ENCODE measurements around the gene ACER3.
A peak's percentile ranks its signal among the peaks of the same experiment; 100 is the strongest.
"Not testable (repeated sequence)": the region's sequence is repeated elsewhere in the genome, so short reads cannot be mapped to it uniquely, and the experiment has no call there.

Gene ACER3

DNA sequence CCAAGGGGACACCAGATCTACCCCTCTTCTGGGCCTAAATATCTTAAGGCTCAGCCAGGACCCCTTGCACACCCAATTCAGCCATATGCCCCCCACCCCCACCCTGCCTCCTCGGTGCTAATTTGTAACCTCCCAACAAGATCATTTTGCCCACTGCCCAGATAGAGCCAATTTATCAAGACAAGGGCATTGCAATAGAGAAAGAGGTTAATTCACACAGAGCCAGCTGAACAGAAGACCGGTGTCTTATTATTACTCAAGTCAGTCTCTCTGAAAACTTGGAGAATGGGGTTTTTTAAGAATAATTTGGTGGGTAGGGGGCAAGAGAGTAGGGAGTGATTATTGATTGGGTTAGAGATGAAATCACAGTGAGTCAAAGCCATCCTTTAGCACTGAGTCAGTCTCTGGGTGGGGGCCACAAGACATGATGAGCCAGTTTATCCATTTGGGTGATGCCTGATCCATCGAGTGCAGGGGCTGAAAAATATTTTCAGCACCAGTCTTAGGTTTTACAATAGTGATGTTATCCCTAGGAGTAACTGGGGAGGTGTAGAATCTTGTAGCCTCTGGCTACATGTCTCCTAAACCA is 196.2 kb downstream of the ACER3 start:
- no peak for DNase-seq (ENCODE audit: low read depth in 1 of 2, low spot score in 1 of 2)

DNA sequence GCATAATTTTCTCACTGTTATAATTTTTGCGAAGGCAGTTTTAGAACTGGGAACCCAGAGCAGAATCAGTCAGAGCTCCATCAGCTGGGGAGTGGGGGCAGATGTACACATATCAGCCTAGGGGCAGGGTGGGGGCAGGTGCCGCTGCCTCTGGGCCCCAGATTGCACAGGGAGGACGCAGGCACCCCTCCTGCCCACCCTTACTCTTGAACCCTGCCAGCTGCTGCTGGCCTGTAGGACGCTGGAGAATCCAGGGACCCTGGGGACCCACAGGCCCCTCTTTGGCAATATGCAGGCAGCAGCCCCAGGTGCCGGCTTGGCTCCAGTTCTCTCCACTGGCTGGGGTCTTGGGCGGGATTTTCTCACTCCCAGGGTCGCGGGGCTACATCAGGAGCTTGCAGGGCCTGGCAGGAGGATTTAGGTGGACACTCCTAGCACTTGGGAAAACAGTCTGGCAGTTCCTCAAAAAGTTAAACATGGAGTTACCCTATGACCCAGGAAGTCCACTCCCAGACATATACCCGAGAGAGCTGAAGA is 197.3 kb downstream of the ACER3 start:
- DNase-seq (ENCODE audit: low read depth in 1 of 2, low spot score in 1 of 2) = no peak

DNA sequence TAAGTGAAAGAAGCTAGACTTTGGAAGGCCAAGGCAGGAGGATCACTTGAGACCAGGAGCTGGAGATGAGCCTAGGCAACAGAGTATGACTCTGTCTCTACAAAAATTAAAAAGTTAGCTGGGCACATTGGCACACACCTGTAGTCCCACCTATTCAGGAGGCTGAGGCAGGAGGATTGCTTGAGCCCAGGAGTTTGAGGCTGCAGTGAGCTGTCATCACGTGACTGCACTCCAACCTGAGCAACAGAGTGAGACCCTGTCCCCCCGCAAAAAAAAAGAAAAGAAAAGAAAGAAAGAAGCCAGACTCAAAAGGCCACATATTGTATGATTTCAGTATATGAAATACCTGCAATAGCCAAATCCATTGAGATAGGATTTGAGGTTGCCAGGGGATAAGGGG is 198.2 kb downstream of the ACER3 start:
- no peak for DNase-seq (ENCODE audit: low read depth in 1 of 2, low spot score in 1 of 2)

DNA sequence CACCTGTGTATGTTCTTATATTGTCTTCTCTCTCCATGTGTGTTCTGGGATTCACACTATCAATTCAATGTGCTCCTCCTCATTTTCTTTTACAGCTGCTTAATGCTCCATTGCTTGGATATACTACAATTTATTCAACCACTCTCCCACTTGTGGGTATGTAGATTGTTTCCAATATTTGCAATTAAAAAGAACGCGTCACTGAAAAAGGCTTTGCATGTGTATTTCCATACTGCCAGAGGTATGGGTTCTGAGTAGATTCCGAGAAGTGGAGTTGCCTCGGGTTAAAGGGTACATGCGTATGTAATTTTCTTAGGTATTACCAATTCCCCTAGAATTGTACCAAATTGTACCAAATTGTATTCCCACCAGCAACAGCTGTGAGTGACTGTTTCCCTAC is 199.1 kb downstream of the ACER3 start:
- DNase-seq (ENCODE audit: low read depth in 1 of 2, low spot score in 1 of 2) = no peak

DNA sequence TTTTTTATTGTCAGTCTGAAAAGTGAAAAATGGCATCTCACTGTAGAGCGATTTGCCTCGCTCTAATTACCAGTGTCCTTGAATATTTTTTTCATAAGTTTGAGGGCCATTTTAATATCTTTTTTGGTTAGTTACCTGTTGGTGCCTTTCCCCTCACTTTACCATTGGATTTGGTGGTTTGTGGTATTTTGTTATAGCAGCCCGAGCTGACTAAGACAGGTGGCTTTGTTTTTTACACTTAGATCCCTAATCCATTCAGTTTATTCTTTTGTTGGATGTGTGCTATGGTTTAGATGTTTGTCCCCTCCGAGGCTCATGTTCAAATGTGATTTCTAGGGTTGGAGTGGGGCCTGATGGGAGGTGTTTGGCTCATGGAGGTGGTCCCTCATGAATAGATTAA is 199.5 kb downstream of the ACER3 start:
- DNase-seq (ENCODE audit: low read depth in 1 of 2, low spot score in 1 of 2) = no peak

DNA sequence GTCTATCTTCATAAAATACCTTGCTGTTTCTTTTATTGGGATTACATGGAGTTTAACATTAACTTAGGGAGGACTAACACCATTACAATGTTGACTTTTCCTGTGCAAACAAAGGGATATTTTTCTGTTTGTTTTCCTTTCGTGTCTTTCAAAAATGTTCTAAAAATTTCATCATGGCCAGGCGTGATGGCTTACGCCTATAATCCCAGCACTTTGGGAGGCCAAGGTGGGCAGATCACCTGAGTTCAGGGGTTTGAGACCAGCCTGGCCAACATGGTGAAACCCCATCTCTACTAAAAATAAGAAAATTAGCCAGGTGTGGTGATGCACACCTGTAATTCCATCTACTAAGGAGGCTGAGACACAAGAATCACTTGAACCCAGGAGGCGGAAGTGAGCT is 200.5 kb downstream of the ACER3 start:
- not testable (repeated sequence) for DNase-seq (ENCODE audit: low read depth in 1 of 2, low spot score in 1 of 2)

DNA sequence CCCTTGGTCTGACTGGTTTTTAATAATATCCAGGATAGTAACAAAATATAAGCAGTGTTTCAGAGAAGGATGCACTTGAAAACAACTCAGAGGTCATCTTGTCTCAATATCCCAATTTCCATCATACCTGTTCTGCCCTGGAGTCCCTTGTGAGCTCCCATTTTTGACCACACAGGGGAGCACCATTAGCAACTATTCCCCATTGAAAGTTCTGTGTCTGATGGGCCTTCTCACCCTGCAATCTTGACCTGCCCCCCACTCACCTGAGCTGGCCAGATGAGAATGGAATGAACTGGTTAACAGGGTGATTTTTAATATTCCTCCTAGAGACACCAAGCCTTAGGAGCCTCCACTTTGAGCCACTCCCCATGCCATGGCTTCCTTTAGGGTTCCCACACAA is 202.2 kb downstream of the ACER3 start:
- DNase-seq (ENCODE audit: low read depth in 1 of 2, low spot score in 1 of 2) = no peak

DNA sequence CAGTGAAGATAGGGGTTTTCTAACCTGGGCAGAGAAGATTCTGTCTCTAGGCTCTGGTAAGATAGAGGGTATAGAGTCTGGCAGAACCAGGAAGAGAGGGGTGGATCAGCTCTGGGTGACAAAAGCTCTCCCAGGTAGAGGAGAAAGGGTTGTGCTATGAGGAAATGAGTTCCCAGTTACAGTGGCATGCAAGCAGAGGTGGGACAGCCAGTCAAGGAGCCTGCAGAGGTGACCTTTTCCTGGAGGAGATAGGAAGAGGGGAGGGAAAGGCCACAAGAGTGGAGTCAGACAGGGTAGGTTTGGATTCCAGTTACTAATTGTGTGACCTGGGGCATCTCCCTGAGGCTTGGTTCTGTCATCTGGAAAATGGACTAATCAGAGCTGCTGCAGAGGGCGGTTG is 202.7 kb downstream of the ACER3 start:
- no peak for DNase-seq (ENCODE audit: low read depth in 1 of 2, low spot score in 1 of 2)

DNA sequence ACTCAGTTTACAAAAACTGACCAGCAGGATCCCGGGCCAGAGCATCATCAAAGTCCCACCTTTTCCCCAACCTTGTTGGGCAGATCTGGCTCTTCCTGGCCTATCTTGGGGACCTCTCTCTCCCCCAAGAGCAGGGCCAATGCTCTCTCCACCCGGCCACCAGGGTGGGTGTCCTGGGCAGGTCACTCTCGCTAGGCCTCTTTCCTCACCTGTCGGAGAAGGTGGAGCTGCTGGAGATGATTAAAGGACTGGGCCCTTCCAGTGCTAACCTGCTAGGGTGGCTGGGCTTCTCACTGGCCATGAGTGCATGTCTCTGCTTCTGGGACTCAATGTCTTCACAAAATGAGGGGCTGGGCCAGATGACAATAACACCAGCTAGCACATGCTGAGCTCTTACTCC is 203.1 kb downstream of the ACER3 start:
- DNase-seq (ENCODE audit: low read depth in 1 of 2, low spot score in 1 of 2) = no peak

DNA sequence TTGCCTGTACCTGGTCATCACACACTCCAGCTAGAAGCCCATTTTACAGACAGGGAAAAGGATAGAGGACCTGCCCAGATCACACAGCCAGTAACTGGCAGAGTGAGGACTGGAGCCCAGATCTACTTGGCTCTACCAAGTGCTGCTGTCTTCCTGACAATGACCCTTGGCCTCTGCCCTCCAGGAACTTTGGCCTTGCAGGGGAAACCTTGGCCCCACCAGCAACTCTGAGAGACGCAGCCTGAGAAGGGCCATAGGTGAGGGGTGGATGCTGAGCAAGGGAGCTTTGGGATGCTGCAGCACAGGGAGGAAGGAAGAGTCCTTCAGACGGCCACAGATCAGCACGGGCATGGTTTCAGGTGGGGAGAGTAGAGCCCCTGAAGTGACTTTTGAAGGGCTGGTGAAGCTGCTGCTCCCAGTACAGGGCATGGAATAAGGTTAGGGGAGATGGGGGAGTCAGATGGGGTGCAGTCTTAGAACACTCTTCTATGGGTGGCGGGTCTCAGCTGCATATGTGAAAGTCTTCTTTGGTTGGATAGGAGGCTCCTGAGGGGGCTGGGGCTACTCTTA is 204.0 kb downstream of the ACER3 start:
- no peak for DNase-seq (ENCODE audit: low read depth in 1 of 2, low spot score in 1 of 2)

DNA sequence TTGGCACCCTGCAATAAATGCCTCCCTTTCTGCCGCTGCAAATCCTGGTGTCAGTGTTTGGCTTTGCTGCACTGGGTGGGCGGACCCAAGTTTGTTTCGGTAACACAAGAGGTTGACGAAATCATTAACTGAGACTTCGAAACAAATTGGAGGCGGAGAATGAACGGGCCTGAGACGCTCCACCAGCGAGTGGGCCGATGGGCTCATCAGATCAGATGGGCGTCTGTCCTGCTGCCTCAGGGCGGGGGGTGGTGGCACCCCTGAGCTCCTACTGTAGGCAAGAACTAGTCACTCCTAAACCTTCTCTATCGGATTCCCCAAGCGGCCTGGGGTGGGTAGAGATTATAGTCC is 205.1 kb downstream of the ACER3 start:
- no peak for DNase-seq (ENCODE audit: low read depth in 1 of 2, low spot score in 1 of 2)

DNA sequence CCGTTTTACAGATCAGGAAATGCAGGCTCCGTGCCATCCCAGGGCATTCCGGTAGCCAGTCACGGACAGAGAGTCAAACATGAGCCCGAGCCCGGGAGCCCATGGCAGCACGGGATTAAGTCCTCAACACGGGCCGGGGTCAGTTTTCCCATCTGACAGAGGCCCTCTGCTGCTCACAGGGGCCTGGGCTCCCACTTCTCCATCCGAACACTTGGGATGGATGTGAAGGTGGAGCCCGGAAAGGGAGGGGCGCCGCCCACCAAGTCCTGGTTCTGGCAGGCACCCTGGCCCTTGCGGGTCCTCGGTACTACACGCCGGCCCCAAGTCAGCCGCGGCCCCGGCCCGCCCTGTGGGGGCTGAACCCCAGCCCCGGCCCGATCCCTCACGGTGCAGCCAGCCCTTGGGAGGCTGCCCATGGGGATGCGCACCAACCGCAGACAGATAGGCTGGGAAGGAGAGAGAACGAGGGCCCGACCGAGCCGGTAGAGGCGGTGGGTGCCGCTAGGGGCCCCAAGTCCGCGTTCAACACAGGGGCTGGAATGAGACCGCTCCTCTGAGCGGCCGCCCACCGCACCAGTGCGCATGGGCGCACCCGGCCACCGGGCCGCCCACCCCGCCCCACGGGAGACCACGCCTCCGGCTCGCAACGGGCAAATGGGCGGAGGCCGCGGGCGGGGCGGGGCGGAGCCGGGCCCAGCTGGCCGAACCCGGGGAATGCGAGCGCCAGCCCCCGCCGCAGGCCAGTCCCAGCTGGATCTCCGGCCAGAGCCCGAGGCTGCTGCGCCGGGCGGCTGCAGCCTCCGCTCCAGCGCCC is 205.7 kb downstream of the ACER3 start, which contains the start of gene CAPN5:
CAPN5 (plus strand) TSS at position 743 of the 814 bp plus-strand sequence. CDS start 17,916 bp downstream, outside the sequence.
- DNase-seq (ENCODE audit: low read depth in 1 of 2, low spot score in 1 of 2) = peak; percentile 73 to 75

DNA sequence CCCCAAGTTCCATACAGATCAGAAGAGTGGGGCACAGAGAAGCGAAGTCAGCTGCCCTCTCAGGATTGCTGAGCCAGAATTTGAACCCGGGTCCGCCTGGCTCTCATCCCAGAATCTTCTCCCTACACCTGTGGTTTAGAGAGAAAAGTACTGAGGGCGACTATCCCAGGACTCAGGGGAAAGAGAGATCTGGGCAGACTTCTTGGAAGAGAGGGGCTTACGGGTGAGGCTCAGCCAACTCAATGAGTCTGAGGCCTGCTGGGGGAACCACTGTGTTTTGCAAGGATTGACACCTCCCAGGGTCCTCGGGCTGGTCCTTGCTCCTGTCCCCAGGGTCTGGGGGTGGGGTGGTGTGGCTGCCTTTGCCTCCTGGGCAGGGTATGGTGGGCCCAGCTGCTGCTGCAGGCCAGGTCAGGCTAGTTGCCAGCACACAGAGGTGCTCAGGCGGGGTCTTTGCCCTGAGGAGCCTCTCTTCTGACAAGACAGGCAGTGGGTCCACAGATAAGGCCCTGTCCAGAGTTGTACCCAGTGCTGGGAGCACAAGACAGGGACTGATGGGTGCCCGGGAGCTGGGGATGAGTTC is 207.2 kb downstream of the ACER3 start:
- DNase-seq (ENCODE audit: low read depth in 1 of 2, low spot score in 1 of 2) = no peak

DNA sequence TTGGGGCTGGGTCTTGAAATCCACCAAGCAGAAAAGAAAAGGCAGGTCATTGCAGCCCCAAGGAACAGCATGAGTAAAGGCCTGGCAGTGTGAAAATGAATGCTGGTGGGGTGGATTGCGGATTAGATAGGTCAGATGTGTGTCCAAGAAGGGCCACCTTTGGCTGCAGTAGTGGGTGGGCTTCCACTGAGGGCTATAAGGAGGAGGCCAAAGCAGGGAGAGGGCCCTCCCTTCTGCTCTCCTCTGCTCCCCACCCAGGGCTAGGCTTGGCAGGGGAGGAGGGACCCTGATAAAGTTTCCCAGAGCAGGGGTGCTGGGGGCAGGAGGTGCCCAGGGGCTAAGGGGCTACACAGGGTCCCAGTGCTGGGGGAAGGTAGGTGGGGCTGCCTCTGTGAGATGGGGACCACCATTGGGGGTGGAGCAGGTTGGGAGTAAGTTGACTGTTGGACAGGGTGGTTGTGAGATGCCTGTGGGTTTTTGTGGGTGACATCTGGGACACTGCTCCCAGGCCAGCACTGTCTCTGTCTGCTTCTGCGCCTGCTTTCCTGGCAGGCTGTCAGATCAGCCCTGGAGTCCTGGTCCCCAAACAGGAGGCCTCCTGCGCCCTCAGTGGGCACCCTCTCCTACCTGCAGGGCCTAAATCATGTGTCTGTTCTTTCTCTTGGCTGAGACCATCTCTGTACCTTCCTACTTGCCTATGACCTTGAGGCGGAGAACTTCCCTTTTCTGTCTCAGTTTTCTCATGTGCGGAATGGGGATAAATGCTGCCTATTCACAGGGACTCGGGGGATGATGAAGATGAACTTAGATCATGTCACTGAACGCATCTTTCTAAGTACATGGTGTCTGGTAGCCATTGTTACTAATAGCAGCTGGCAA is 208.0 kb downstream of the ACER3 start:
- DNase-seq (ENCODE audit: low read depth in 1 of 2, low spot score in 1 of 2) = no peak

DNA sequence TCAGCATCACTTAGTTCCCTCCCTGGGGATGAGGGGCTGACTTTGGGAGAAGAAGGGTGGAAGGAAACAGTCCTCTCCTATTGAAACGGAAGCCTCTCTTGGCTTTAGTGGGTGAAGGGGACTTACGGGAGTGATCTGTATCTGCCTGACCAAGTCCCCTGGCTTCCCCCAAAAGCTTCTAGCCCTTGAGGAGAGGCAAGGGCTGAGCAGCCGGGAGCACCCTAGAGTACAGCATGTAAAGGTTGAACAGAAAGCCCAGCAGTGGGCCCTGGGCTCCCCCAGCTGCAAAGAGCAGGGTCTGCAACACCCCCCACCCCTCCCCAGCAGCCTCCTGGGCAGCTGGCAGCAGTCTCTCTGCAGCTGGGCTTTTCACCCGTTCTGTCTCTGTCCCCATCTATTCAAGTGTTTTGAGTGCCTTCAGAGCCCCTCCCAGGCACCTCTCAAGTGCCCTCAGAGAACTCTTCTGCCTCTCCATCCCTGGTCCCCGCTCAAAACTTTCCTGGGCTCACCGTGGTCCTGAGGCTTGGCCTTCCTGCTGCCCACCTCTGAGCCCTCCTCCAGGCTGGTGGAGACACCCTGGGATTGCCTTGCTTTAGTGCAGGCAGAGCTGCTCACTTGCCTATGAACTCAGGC is 208.7 kb downstream of the ACER3 start:
- no peak for DNase-seq (ENCODE audit: low read depth in 1 of 2, low spot score in 1 of 2)

DNA sequence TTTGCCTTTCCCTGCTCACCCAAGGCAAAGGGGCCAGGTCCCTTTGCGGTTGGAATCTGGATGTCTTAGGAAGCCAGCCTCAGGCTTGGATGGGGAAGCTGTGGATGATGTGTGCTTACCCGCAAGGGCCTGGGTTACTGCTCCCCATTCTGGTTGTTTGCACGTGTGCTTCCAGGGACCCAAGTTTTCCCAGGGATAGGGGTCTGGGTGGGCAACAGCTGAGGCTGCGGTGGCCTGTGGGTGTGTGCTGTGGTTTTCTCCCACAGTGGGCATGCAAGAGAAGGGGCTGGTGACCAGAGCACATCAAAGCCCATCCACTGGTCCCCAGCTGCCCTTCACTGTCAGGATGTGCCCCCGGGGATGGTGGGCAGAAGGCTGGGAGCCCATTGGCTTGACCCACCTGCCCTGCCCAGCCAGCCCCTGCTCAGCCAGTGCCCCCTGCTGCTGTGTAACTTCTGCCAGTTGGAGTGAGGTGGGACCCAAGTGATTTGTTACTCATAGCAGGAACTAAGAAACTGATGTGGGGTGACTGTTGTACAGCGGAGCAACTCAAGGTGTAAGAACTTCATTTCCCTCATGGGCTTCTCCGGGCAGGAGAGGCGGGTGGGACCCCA is 209.4 kb downstream of the ACER3 start:
- DNase-seq (ENCODE audit: low read depth in 1 of 2, low spot score in 1 of 2) = no peak

DNA sequence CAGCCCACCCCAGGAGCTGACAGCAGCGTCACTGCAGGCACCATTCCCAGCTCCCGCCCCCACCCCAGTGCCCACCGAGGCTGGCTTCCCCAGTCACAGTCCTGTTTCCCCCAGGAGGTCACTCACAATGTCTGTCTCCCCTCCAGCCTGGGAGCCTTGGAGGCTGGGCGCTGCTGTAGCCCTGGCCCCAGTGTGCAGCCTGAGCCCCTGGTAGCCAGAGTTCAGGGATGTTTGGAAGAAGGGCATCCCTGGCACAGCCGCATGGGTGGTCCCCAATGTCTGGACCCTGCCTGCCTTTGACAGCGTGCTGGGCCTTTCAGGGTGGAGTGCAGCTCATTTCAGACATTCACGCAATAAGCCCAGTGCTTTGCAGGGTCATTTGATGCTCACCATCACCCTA is 210.4 kb downstream of the ACER3 start:
- no peak for DNase-seq (ENCODE audit: low read depth in 1 of 2, low spot score in 1 of 2)

DNA sequence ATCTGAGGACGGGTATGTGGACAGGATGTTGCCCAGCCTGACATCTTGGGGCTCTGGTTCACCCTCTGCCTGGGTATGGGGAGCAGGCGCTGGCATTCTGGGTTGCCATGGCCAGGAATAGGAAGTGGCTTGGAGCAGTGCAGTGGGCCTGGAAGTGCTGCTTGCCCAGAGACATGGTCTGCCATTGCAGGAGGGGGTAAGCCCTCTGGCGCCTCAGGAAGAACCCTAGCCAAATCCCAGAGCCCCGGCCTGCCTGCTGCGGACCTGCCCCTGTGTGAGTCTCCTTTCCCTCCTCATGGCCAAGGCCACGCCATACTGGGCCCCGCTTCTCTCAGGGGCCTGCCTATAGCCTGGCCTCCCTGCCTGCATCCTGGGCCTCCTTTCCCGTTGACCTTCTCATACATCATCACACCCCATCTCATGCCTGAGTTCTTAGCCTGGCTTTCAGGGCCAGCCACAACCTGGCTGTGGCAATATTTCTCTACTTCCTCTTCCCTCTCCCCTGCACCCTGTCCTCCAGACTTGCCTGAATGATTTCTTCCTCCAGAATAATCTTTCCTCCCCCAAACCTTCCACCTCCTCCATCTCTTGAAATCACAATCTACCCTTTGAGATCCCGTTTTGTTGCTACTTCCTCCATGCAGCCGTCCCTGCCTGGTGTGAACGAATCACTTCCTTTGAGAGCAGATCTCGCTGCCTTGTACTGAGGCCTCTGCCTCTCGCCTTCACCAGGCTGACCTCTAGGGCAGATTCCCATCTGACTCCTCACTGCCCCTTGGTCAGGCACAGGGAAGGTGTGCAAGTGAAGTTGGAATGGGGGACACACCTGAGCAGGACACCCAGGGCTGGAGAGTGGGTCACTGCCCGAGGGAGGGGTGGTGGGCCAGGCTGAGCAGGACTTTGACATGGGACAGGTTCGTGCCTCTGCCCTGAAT is 211.2 kb downstream of the ACER3 start:
- DNase-seq (ENCODE audit: low read depth in 1 of 2, low spot score in 1 of 2) = no peak

DNA sequence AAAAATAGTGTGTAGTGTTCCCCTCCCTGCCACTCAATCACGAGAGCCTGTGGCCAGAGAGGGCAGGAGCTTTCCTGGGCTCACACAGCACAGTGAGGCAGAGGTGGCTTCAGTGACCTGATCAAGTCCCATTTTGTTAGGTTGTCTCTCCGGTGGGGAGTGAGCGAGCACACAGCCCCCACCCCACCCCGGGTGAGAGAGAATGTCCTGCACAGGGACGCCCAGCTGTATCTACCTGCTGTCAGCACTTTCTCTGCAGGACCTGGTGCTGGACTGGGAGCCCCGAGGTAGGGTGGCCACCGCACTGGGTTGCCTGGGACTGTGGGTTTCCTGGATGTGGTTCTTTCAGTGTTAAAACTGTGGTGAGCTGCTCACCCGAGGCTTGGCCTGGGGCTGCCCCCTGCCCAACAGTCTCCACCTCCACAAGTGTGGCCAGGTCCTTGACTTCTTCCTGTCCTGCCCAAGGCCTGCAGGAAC is 212.2 kb downstream of the ACER3 start:
- DNase-seq (ENCODE audit: low read depth in 1 of 2, low spot score in 1 of 2) = no peak

Data from activated CD4-positive, alpha-beta T cell treated with anti-CD3 and anti-CD28 coated beads, Interleukin-2, amount 50 U/mL, for 24 hours (primary cell).